Activated CD4-positive, alpha-beta T cell treated with anti-CD3 and anti-CD28 coated beads, Interleukin-2, Interleukin-6, amounts not matched to agents 100 ng/mL and 50 ng/mL, durations not matched to agents 16 hours and 8 hours (primary cell): ENCODE results near the gene PMAIP1.
A peak's percentile ranks its signal among the peaks of the same experiment; 100 is the strongest.
"Not testable (repeated sequence)": the region's sequence is repeated elsewhere in the genome, so short reads cannot be mapped to it uniquely, and the experiment has no call there.

Experiments used
- DNase-seq: peaks from one replicate; pipeline ENCODE4 v3.0.0-alpha.2; 2020

The PMAIP1 gene

DNA sequence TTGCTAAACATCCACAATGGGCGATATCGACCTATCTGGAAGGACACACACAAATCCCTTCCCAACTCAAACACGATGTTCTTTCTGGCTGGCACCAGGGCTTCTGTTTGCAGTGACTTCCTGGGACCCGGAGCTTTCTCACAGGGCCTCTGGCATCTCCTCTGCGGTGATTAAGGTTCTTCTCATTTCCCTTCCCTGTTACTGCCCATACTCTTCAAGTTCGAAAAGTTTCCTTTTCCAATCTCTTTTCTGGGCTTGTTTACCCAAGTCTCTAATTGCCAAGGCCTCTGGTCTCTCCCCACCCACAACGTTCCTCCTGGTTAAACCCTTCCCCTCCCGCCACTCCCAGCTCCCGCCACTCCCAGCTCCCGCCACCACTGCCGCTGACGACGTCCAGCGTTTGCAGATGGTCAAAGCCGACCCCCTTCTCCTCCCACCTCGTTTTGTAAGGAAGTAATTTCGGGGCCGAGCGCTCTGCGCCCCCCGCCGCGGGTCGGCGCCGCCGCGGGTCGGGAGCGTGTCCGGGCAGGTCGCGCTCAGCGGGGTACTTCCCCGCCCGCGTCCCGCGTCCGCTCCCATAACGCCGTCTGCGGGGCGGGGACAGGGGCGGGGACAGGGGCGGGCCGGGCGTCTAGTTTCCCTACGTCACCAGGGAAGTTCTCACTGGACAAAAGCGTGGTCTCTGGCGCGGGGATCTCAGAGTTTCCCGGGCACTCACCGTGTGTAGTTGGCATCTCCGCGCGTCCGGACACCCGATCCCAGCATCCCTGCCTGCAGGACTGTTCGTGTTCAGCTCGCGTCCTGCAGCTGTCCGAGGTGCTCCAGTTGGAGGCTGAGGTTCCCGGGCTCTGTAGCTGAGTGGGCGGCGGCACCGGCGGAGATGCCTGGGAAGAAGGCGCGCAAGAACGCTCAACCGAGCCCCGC, at the start of gene PMAIP1:
Gene PMAIP1, plus strand, starts transcription at position 699 of the 924 bp plus-strand sequence. Its CDS starts 182 bp downstream, at position 881.
- peak; percentile 94 for DNase-seq

DNA sequence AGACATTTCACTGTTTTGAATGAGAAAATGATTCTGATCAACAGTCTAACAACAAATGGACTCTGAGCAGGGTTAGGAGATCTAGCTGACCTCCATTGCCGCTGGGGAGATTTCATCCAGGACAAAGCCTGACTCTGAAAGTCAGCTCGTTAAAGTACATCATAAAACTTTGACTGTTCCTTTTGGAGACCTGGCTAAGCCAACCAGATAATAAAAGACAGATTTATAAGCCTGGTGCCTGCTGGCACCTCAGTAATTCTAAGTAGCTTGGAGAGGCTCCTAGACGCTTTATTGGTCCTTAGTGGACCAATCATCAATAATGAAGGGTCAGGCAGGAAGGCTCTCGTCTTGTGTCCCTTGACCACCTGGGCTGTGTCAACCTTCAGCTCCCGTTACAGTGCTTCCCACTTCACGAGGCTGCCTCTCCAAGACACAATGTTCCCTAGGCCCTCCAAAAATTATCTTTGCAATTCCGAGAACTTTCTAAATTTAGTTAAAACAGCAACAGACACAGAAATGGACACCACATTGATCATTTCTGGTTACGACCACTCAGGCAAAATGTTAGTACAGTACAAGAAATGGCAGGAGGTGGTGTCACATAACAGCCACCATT, 47.9 kb upstream of the PMAIP1 start:
- DNase-seq = no peak

DNA sequence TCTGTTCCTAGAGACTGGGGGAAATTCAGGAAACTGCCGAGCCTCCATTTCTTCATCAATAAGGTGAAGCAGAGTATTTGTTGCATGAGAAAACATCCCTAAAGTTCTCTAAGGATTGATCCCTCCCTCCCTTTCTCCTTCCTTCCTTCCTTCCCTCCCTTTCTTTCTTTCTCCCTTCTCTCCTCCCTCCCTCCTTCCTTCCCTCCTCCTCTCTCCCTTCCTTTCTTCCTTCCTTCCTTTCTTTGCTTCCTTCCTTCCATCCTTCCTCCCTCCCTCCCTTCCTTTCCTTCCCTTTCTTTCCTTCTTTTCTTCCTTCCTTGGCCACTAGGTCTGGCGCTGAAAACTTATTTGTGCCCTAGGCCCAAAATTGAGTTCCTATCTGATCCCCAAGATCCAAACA, 47.2 kb upstream of the PMAIP1 start:
- DNase-seq = no peak

DNA sequence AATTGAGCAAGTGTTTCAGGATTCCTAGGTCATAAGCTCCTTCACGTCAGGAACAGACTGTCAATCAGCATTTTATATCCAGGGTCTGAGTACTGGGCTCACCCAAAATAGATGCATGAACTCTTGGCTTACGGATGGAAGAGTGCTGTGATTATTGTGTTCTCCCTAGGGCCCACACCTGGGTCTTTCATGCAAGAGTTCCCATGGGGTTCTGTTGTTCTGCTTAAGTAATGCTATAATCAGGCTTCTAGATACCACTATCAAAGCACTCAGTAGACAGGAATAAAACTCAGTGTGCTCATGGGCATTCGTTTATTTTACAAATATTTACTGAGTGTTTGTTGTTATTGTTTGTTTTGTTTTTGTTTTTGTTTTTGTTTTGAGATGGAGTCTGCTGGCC, 46.4 kb upstream of the PMAIP1 start:
- DNase-seq = no peak

- not testable (repeated sequence) for DNase-seq
These were observed 45.8 kb upstream of the PMAIP1 start for GRCh38 chr18:59853988-59854387.

DNA sequence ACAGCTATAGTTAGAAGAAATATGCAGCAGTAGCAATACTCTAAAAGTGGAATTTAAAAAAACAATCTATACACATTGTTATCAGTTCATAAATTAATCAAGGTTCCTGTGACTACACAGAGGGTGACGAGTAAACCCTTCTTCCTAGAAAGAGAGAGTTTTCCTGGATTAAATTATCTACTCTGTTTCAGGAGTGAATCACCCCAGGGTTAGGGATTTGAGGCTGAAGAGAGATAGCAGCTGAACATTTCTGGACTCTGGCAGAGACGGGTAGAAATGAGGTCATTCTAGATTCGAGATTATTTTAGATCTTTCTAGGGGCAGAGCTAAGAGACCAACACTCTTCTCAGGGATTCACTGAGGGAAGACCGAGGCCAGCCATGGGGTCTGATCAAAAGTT, 38.8 kb upstream of the PMAIP1 start:
- DNase-seq = no peak

GRCh38 chr18:59861963-59862819, 37.6 kb upstream of the PMAIP1 start:
- DNase-seq = no peak

DNA sequence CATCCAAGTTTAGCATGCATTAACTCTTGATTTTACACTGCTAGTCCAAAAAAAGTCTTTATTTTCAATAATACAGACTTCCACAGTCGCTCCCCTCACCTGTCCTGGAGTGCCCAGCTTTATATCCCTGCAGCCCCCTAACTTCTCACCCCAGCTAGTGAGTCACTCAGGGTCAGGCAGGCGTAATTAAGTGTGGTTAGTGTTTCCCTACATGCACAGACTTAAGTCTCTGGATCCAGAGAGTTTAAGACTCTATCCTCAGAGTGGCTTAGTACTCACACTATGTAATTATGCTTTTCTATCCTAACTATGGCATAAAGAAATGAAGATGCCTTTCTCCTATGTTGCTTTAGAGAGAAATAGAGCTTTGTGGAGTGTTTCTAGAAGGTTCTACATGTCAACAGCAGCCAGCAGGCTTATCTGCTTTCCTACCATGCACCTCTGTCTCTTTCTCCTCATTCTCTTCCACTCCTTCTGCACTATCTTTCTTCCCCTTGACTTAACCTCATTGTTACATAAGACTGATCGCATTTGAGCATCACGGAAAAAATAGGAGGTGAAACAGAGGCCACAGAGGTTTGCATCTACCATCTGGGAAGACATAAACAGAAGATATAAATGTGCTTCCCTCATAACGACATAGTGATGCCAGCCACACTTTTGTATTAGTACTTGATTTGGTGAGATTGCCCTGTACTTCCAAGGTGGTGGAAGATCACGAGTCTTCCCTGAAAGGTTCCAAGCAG, 34.4 kb upstream of the PMAIP1 start:
- DNase-seq = no peak

DNA sequence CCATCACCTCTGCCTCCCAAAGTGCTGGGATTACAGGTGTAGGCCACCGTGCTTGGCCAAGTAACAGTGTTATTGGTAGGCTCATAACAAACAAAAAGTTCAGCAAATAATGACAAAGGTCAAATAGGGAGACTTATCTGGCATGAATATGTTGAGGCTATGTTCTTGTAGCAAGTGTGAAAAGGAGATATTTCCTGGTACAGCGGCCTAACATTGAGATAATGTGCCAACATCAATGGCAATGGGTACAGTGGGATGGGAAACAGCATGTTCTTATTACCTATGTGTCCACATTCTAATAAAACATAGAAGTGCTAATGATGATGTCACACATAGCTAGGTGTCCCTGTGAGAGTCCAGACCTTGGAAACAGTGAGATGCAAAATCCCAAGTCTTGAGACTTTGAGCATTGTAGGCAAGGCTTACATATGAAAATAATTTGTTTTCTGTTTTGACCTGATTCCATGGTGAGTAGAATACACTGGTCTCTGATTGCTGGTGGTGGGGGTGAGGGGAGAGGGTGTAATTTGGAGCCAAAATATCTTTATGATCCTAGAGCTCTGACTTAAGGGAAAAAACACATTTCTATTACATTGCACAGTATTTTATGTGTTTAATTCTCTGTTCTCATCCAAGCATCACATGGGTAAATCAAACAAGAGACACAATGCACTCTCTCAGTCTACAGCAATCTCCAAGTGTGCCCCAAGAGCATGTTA, 33.1 kb upstream of the PMAIP1 start:
- no peak for DNase-seq

DNA sequence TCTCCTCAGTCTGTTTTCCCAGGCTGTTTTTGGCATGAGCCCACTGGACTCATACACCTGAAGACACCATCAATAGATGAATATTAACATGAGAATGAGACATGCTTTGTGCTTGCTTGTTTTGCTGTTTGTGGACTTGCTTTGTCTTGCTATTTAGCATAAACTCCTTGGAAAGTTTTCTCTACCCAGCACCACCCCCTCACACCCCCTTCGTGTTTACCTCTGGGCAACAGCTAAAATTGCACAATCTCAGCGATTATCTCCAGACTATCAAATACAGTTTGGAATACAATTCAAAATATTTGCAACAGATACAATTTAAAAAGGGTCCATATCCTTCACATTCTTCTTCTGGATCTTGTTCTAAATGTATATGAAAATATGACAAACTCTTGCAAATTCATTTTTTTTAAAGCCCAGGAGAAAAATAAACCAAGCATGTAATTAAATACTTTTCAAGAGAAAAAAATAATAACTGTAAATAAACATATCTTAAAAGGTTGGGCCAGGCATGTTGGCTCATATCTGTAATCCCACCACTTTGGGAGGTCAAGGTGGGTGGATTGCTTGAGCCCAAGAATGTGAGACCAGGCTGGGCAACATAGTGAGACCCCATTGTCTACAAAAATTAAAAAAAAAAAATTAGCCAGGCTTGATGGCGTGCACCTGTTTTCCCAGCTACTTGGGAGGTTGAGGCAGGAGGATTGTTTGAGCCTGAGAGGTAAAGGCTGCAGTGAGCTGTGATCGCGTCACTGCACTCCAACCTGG, 32.3 kb upstream of the PMAIP1 start:
- DNase-seq = no peak

GRCh38 chr18:59870623-59871130, 29.1 kb upstream of the PMAIP1 start:
- DNase-seq = no peak

GRCh38 chr18:59871711-59872362, 28.0 kb upstream of the PMAIP1 start:
- no peak for DNase-seq

- no peak for DNase-seq
These were observed 26.2 kb upstream of the PMAIP1 start for GRCh38 chr18:59873641-59874040.

DNA sequence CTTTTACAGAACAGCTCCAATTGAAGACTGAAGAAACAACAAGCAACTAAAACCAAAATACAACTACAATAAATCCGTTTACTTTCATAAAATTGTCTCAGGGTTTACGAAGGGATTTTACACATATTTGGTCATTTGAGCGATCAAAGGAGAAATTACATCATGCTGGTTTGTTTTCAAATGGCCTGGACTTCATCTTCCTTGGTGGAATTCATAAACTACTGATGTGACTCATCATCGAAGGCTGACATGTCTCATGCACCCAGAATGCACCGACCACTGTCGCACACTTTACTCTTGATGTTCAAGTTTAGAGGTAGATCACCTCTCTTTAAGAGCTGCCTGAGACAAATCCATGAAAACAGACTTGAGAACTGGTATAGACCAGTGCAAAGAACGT, 25.6 kb upstream of the PMAIP1 start:
- peak; percentile 25 for DNase-seq

GRCh38 chr18:59876310-59876626, 23.5 kb upstream of the PMAIP1 start:
- peak; percentile 46 for DNase-seq

GRCh38 chr18:59877361-59877760, 22.4 kb upstream of the PMAIP1 start:
- DNase-seq = no peak

GRCh38 chr18:59878644-59879043, 21.2 kb upstream of the PMAIP1 start:
- DNase-seq = peak; percentile 50

DNA sequence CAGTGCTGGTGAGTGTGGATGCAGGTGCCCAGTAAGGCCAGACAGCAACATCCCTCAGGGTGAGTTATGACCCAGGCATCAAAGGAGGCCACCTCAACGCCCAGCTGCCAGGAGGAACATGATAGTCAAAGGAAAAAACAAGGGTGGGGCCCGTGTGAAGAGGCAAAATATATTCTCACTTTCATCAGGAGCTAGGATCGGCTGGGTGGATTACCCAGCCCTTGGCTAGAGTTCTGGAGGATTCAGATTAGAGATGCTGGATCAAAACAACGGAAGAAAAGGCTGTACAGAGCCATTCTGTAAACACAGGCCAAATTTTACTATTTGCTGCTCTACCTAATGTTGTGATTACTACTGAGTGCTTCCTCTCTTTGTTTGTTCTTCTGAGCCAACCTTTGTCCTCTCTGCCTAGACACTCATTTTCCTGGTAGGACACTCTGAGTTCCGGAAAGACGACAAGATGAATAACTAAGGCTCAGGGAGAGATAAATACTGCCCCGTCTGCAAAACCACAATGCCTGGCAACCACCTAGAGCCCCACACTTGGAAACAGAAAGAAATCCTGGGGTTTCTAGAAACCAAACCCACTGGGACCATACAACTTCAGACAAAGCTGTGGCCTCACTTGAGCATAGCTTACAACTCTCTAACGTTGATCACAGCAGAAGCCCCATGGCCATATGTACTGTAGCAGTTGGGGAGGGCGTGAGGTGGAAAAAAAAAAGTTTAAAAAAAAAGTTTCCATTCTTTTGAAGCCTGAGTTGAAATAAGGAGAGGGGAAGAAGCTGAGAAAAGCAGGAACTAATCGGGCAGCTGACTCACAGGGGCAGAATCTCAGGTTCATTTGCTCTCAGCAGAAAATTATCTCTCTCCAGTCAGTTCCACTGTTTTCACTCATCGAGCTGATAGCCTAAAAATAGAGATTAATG, 17.8 kb upstream of the PMAIP1 start:
- peak; percentile 56 for DNase-seq

DNA sequence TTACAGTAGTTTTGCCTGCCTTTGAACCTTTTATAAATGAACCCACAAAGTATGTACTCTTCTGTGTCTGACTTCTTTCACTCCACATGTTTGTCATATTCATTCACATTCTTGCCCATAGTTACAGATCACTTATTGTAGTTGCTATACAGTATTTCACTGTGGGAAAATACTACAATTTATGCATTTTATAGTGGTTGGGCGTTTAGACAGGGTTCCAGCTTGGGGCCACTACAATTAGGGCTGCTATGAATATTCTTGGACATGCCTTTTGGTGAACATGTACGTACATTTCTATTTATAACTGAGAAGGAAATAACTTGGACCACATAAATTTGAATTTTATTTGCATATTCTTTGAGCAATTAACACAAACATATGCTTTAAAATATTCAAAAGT, 15.4 kb upstream of the PMAIP1 start:
- no peak for DNase-seq
